ENCODE measurements around the gene PRSS38. TPM values are rescaled to one million over a fixed set of nuclear protein-coding genes. Genes with fewer than 3 reads are reported as not detected.

PRSS38 gene
- total and polyA plus RNA-seq, 10 of the 15 experiments (the other 5 are each of a cell fraction or from before 2014, with no cell fraction given), result not detected

DNA sequence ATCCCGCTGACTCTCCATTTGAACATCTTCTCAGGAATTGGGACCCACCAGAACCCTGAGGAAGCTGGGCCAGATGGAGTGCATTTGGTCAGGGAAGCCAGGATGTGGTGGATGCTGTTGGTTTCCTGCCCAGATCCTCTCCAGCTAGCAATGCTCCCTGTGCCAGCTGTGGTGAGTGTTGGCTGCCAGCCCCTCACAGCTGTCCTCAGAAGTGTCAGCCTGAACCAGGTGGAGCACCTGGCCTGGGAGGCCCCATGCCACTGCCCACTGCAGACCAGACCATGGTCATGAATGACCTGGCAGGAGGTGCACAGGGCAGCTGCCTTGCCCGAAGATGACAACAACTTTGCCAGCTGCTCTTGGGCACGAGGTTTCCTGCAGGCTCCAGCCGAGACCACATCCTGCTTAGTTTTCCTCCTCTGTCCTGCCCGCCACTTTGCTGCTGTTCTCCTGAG, 54.4 kb downstream of the PRSS38 start:
- no TSS peak for BruUV-seq (replicated peaks)
- Histone ChIP-seq H3K9me3 (replicated peaks; ENCODE audit: control insufficient read depth, insufficient read depth, low read length) (no peaks in the 10 kb centered on the region), H3K4me2 (ENCODE audit: control insufficient read depth, insufficient read depth) (no peak overlapping the region), H3K27me3 (replicated peaks in 1 of 2; ENCODE audit: control insufficient read depth in 2 of 2, insufficient read depth in 2 of 2, low read length in 1 of 2) (no peaks in the 10 kb centered on the region), H3K4me3 (no peak overlapping the region), H4K20me1 (ENCODE audit: control insufficient read depth, insufficient read depth) (no peaks in the 10 kb centered on the region), H3K79me2 (ENCODE audit: control insufficient read depth, insufficient read depth, low read length) (no peaks in the 10 kb centered on the region), H3K9ac (ENCODE audit: control insufficient read depth, insufficient read depth, low read length) (no peak overlapping the region), H2AFZ (ENCODE audit: control insufficient read depth, low read depth, low read length) (no peak overlapping the region), H3K4me1 (ENCODE audit: control insufficient read depth, insufficient read depth, low read length) (no peaks in the 10 kb centered on the region), H3K36me3 (ENCODE audit: control insufficient read depth in 2 of 2, insufficient read depth in 2 of 2, low read length in 1 of 2) (no peaks in the 10 kb centered on the region), H3K27ac (ENCODE audit: control insufficient read depth, insufficient read depth) (no peak overlapping the region)
- FAIRE-seq (no peak), ATAC-seq (no peak), DNase-seq (ENCODE audit: low read depth, low spot score) (no peak)
- ChIA-PET SMC1A (ENCODE audit: uncharacterized antibody, unreplicated experiment) (no interaction called here), POLR2A (no interaction called here), CTCF (no interaction called here), RAD21 (ENCODE audit: unreplicated experiment) (no interaction called here)
- intact Hi-C loops (cut with micrococcal nuclease; ENCODE audit: unreplicated experiment) (no loop called here), in situ Hi-C loops (cut with MboI) (no loop called here)
- no peak for TF ChIP-seq SREBF2 (IDR thresholded peaks at IDR 0.05; ENCODE audit: low read length)
- no peak for TF ChIP-seq PAX5 (IDR thresholded peaks at IDR 0.05; ENCODE audit: borderline replicate concordance, low read depth, low read length)
- no peak for TF ChIP-seq BCL11A (IDR thresholded peaks at IDR 0.05; ENCODE audit: low read depth, low read length)
- TF ChIP-seq CREM (IDR thresholded peaks at IDR 0.05; ENCODE audit: low read depth), result no peak
- no peak for TF ChIP-seq NR2F1 (conservative IDR thresholded peaks at IDR 0.05)
- no peak for TF ChIP-seq POLR2A (IDR thresholded peaks at IDR 0.05; ENCODE audit: low read depth, low read length)
- TF ChIP-seq HDAC2 (IDR thresholded peaks at IDR 0.05), result no peak
- no peak for TF ChIP-seq CREB1 (IDR thresholded peaks at IDR 0.05; ENCODE audit: low read depth)
- no peak for TF ChIP-seq ZSCAN29 (IDR thresholded peaks at IDR 0.05)
- no peak for TF ChIP-seq PAX8 (IDR thresholded peaks at IDR 0.05)
- TF ChIP-seq MAX (IDR thresholded peaks at IDR 0.05; ENCODE audit: low read depth, low read length), result no peak
- no peak for TF ChIP-seq BRCA1 (IDR thresholded peaks at IDR 0.05; ENCODE audit: low read depth, low read length)
- TF ChIP-seq NFYA (IDR thresholded peaks at IDR 0.05; ENCODE audit: borderline replicate concordance, low read depth, low read length), result no peak
- TF ChIP-seq TCF7 (IDR thresholded peaks at IDR 0.05; ENCODE audit: borderline replicate concordance), result no peak
- TF ChIP-seq ZNF622 (IDR thresholded peaks at IDR 0.05), result no peak
- TF ChIP-seq NFIC (IDR thresholded peaks at IDR 0.05; ENCODE audit: low read depth, low read length), result no peak
- TF ChIP-seq MYB (IDR thresholded peaks at IDR 0.05; ENCODE audit: borderline replicate concordance, low read depth, low read length), result no peak
- WGBS (ENCODE audit: insufficient coverage, insufficient replicate concordance, low lambda C conversion rate, missing lambda C conversion rate), result 0% methylated on average over 5 of the region's 5 CpGs

Measured in GM12878 (cell line).